HFF-Myc (cell line): Measurements from ENCODE around the gene NAALADL2.

ENCODE experiments used
- DNase-seq: peaks from one replicate; pipeline ENCODE4 v3.0.0-alpha.2; 2011; ENCODE audit warnings: low read depth; ENCODE audit errors: extremely low read depth
- H3K4me3 ChIP-seq: replicated peaks from 2 replicates; pipeline ENCODE4 v1.5.1; 2011; ENCODE audit warnings: low read depth, mild to moderate bottlenecking, control low read depth, low read length
- CTCF ChIP-seq: IDR thresholded peaks from 2 replicates; pipeline ENCODE4 v1.5.1; 2012; ENCODE audit warnings: mild to moderate bottlenecking, low read depth, low read length, control low read depth; ENCODE audit errors: missing control alignments

The NAALADL2 gene

DNA sequence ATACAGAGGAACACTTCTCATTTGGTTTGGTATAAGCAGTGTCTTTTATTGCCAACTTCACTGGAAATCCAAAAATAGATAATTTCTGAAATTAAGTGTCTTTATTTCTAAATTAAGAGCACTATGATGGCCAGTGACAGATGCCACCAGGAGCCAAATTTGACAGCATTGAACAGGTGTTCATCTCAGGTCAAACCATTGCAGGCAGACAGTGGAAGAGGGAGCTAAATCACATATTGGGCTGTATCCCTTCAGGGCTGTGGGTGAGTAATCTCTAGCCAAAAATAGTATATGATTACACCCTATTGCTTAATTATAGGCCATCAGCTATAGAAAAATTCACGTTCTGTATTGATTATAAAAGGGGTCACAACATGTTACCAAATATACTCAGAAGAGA, 457.7 kb downstream of the NAALADL2 start:
- DNase-seq: no peak
- H3K4me3 ChIP-seq: no peak overlapping the region
- TF ChIP-seq CTCF: no peak

DNA sequence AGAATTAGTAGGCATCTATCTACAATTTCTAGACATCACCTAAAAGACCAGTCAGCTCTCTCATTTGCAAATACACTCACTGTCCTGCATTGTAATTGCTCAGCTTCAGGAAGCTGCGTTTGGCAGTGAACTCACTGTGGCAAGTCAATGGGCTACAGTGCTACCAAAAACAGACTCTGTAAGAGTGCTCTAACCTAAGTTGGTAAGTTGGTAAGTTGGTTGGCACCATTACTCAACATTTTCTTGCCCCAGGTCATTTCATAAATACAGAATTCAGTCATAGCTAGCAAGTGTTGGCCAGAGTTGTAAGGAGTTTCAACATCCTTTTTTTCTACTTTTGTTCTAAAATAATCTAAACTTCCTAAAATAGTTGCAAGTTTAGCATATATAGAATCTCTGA, 466.3 kb downstream of the NAALADL2 start:
- no peak overlapping the region for H3K4me3 ChIP-seq
- DNase-seq: no peak
- no peak for TF ChIP-seq CTCF

- H3K4me3 ChIP-seq: no peak overlapping the region
- TF ChIP-seq CTCF: no peak
- DNase-seq: no peak
Observed at GRCh38 chr3:175326041-175326440, 466.9 kb downstream of the NAALADL2 start.

GRCh38 chr3:175329373-175329772, 470.2 kb downstream of the NAALADL2 start:
- no peak for DNase-seq
- no peak overlapping the region for H3K4me3 ChIP-seq
- TF ChIP-seq CTCF: no peak

- H3K4me3 ChIP-seq: no peak overlapping the region
- DNase-seq: no peak
- TF ChIP-seq CTCF: no peak
Observed at GRCh38 chr3:175335229-175335628, 476.1 kb downstream of the NAALADL2 start.

GRCh38 chr3:175336406-175337133, 477.4 kb downstream of the NAALADL2 start:
- no peak for DNase-seq
- no peak overlapping the region for H3K4me3 ChIP-seq
- TF ChIP-seq CTCF: no peak

DNA sequence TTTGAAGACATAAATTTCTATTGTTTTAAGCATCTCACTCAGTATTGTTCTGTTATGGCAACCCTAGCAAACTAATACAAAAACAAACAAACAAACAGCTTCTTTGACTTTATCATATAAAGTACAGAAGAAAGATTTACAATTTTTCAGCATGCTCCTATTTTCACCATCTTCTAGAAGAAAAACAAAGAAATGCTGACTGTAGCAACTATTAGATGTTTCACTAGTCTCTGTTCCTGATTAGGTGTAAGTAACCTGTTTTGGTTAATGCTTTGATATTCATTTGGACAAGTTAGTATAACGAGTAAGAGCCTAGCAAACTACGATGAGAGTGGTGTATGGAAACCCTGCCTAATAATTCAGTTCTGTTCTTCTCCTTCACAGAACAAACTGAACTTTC, 478.5 kb downstream of the NAALADL2 start:
- H3K4me3 ChIP-seq: no peak overlapping the region
- no peak for DNase-seq
- TF ChIP-seq CTCF: no peak
